IPS-15b (cell line): ENCODE data around the gene KRTAP10-12.

Experiments used
- H3K27me3 ChIP-seq: one replicate; pipeline ENCODE4 v1.6.1; 2013; ENCODE audit warnings: low read length; ENCODE audit not compliant: control insufficient read depth, insufficient read depth
- H3K36me3 ChIP-seq: one replicate; pipeline ENCODE4 v1.6.1; 2013; ENCODE audit warnings: low read length; ENCODE audit not compliant: control insufficient read depth, insufficient read depth
- H3K4me1 ChIP-seq: one replicate; pipeline ENCODE4 v1.6.1; 2013; ENCODE audit warnings: mild to moderate bottlenecking, low read length; ENCODE audit not compliant: control insufficient read depth, insufficient read depth
- H3K4me3 ChIP-seq: one replicate; pipeline ENCODE4 v1.5.1; 2013; ENCODE audit warnings: low read depth, low read length
- H3K9ac ChIP-seq: one replicate; pipeline ENCODE4 v1.6.1; 2013; ENCODE audit warnings: low read depth, mild to moderate bottlenecking, low read length
- H3K9me3 ChIP-seq: one replicate; pipeline ENCODE4 v1.6.1; 2013; ENCODE audit warnings: mild to moderate bottlenecking, low read length; ENCODE audit not compliant: control insufficient read depth, insufficient read depth

KRTAP10-12 gene

GRCh38 chr21:44702973-44703730 is 6.2 kb downstream of the KRTAP10-12 start:
- H3K9me3 ChIP-seq: no peaks in the 10 kb centered on the region
- H3K4me3 ChIP-seq: peak overlapping the region; percentile 22
- H3K27me3 ChIP-seq: no peaks in the 10 kb centered on the region
- H3K4me1 ChIP-seq: peaks cover 22% of the 10 kb centered on the region
- peak overlapping the region; percentile 47 for H3K9ac ChIP-seq
- H3K36me3 ChIP-seq: no peaks in the 10 kb centered on the region

- Histone ChIP-seq H3K9me3 (no peaks in the 10 kb centered on the region), H3K9ac (peak overlapping the region; percentile 60), H3K4me3 (peak overlapping the region; percentile 46), H3K36me3 (no peaks in the 10 kb centered on the region), H3K27me3 (peaks cover 6% of the 10 kb centered on the region), H3K4me1 (peaks cover 27% of the 10 kb centered on the region)
Measured at GRCh38 chr21:44703731-44704635, 7.0 kb downstream of the KRTAP10-12 start.

- H3K9ac ChIP-seq: peak overlapping the region; percentile 60
- H3K4me3 ChIP-seq: peak overlapping the region; percentile 46
- peaks cover 12% of the 10 kb centered on the region for H3K27me3 ChIP-seq
- no peaks in the 10 kb centered on the region for H3K9me3 ChIP-seq
- peaks cover 28% of the 10 kb centered on the region for H3K4me1 ChIP-seq
- no peaks in the 10 kb centered on the region for H3K36me3 ChIP-seq
Measured at GRCh38 chr21:44704636-44705001, 7.6 kb downstream of the KRTAP10-12 start.

- Histone ChIP-seq H3K4me1 (peaks cover 35% of the 10 kb centered on the region), H3K27me3 (peaks cover 27% of the 10 kb centered on the region), H3K4me3 (peak overlapping the region; percentile 75), H3K9ac (peak overlapping the region; percentile 92), H3K36me3 (no peaks in the 10 kb centered on the region), H3K9me3 (no peaks in the 10 kb centered on the region)
Measured at GRCh38 chr21:44706026-44706705, 9.2 kb downstream of the KRTAP10-12 start.

GRCh38 chr21:44706706-44707581 is 10.0 kb downstream of the KRTAP10-12 start:
- Histone ChIP-seq H3K4me1 (peaks cover 31% of the 10 kb centered on the region), H3K9me3 (no peaks in the 10 kb centered on the region), H3K9ac (peak overlapping the region; percentile 92), H3K27me3 (peaks cover 29% of the 10 kb centered on the region), H3K4me3 (peak overlapping the region; percentile 75), H3K36me3 (no peaks in the 10 kb centered on the region)

- Histone ChIP-seq H3K36me3 (no peaks in the 10 kb centered on the region), H3K4me3 (peak overlapping the region; percentile 48), H3K9me3 (no peaks in the 10 kb centered on the region), H3K9ac (no peak overlapping the region), H3K4me1 (peaks cover 35% of the 10 kb centered on the region), H3K27me3 (peaks cover 40% of the 10 kb centered on the region)
Measured at GRCh38 chr21:44708213-44708865, 11.4 kb downstream of the KRTAP10-12 start.

GRCh38 chr21:44708866-44709425 is 12.0 kb downstream of the KRTAP10-12 start:
- Histone ChIP-seq H3K4me1 (peaks cover 29% of the 10 kb centered on the region), H3K36me3 (no peaks in the 10 kb centered on the region), H3K27me3 (peaks cover 46% of the 10 kb centered on the region), H3K4me3 (peak overlapping the region; percentile 48), H3K9me3 (no peaks in the 10 kb centered on the region), H3K9ac (peak overlapping the region; percentile 24)

- Histone ChIP-seq H3K4me1 (peaks cover 24% of the 10 kb centered on the region), H3K9ac (no peak overlapping the region), H3K4me3 (peak overlapping the region; percentile 48), H3K27me3 (peaks cover 46% of the 10 kb centered on the region), H3K36me3 (no peaks in the 10 kb centered on the region), H3K9me3 (no peaks in the 10 kb centered on the region)
Measured at GRCh38 chr21:44709426-44710293, 12.7 kb downstream of the KRTAP10-12 start.

GRCh38 chr21:44710294-44710665 is 13.3 kb downstream of the KRTAP10-12 start:
- H3K27me3 ChIP-seq: peaks cover 46% of the 10 kb centered on the region
- no peaks in the 10 kb centered on the region for H3K36me3 ChIP-seq
- no peak overlapping the region for H3K9ac ChIP-seq
- peak overlapping the region; percentile 56 for H3K4me3 ChIP-seq
- H3K9me3 ChIP-seq: no peaks in the 10 kb centered on the region
- H3K4me1 ChIP-seq: peaks cover 24% of the 10 kb centered on the region
